ENCODE data around the gene CD101.

Gene CD101

DNA sequence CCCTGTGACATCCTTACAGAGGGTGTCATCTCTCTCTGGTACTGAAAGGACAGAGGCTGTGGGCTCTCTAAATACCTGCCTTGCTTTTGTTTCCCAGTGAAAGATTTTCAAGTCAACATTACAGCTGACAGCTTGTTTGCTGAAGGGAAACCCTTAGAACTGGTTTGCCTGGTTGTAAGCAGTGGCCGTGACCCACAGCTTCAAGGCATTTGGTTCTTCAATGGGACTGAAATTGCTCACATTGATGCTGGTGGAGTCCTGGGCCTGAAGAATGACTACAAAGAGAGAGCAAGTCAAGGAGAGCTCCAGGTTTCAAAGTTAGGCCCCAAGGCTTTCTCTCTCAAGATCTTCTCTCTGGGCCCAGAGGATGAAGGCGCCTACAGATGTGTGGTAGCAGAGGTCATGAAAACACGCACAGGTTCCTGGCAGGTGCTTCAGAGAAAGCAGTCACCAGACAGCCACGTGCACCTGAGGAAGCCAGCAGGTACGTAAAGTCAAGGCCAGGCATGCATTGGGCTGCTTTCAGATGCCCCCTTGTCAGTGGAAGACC is 11.8 kb downstream of the CD101 start:
- peak; percentile 81 for DNase-seq (ENCODE audit: low read depth)
- H3K4me3 ChIP-seq (ENCODE audit: low read depth, low read length): no peak overlapping the region
- TF ChIP-seq, protein P1, sequence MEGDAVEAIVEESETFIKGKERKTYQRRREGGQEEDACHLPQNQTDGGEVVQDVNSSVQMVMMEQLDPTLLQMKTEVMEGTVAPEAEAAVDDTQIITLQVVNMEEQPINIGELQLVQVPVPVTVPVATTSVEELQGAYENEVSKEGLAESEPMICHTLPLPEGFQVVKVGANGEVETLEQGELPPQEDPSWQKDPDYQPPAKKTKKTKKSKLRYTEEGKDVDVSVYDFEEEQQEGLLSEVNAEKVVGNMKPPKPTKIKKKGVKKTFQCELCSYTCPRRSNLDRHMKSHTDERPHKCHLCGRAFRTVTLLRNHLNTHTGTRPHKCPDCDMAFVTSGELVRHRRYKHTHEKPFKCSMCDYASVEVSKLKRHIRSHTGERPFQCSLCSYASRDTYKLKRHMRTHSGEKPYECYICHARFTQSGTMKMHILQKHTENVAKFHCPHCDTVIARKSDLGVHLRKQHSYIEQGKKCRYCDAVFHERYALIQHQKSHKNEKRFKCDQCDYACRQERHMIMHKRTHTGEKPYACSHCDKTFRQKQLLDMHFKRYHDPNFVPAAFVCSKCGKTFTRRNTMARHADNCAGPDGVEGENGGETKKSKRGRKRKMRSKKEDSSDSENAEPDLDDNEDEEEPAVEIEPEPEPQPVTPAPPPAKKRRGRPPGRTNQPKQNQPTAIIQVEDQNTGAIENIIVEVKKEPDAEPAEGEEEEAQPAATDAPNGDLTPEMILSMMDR (IDR thresholded peaks at IDR 0.05; ENCODE audit: control insufficient read depth, extremely low read depth, insufficient read depth): no peak

DNA sequence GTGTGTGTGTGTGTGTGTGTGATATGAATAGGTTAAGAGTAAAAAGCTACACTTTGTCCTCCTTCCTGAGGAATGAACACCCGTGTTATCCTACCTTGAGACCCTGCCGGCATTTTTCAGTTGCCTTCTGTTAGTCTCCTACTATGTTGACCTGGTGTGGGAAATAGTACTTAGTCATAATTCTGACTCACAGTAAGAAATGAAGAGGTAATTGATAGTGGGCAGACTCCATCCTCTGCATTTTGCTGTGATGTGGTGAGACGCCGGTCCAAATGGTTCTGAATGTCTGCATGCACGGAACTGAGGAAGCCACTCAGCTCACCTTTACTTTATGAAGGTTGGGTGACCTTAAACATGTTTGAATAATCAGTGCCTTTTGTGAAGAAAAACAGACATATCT is 12.6 kb downstream of the CD101 start:
- no peak for DNase-seq (ENCODE audit: low read depth)
- H3K4me3 ChIP-seq (ENCODE audit: low read depth, low read length): no peak overlapping the region

DNA sequence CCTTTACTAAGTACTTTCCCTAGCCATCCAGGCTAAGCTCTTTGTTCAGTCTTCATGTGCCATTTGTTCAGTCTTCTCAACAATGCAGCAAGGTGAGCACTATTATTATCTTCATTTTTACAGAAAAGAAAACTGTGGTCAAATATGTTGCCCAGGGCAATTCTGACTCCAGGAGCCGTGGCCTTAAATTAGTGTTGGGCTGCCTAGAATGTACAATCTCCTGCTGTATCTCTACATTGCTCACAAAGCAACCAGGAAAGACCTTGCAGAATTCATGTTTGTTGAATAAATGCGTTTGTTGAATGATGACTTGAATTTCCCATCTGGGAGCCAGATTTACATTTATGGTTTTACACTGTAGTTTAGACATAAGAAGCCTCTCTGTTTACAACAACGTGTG is 14.2 kb downstream of the CD101 start:
- TF ChIP-seq, protein P1 (IDR thresholded peaks at IDR 0.05; ENCODE audit: control insufficient read depth, extremely low read depth, insufficient read depth): no peak
- no peak overlapping the region for H3K4me3 ChIP-seq (ENCODE audit: low read depth, low read length)
- DNase-seq (ENCODE audit: low read depth): no peak

More for the DNA sequence above, 12.6 kb downstream of the CD101 start:
- TF ChIP-seq, protein P1 (IDR thresholded peaks at IDR 0.05; ENCODE audit: control insufficient read depth, extremely low read depth, insufficient read depth): no peak

DNA sequence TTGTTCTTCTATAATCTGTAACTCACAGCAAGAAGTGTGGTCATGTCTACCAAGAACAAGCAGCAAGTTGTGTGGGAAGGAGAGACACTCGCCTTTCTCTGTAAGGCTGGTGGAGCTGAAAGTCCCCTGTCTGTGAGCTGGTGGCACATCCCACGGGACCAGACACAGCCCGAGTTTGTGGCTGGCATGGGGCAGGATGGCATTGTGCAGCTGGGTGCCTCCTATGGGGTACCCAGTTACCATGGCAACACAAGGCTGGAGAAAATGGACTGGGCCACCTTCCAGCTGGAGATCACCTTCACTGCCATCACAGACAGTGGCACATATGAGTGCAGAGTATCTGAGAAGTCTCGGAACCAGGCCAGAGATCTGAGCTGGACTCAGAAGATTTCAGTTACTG is 15.5 kb downstream of the CD101 start:
- no peak for DNase-seq (ENCODE audit: low read depth)
- no peak overlapping the region for H3K4me3 ChIP-seq (ENCODE audit: low read depth, low read length)
- TF ChIP-seq, protein P1 (IDR thresholded peaks at IDR 0.05; ENCODE audit: control insufficient read depth, extremely low read depth, insufficient read depth): no peak

DNA sequence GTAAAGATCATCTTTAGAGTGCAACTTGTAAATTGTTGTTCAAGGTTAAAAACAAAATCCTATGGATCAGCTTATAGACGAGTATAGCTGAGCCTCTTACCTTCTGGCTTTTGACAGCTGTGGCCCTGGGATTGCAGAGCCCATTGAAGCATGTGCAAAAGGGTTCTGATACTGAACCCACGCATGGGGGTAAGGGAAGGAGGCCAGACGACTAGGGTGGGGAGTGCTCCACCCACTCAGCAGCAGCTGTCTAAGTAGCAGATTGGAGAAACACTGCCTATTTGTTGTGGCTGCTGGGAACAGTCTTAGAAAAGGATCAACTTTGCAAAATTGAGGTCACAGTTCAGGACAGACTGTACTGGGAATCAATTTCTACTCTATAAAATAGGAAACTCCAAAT is 16.1 kb downstream of the CD101 start:
- no peak overlapping the region for H3K4me3 ChIP-seq (ENCODE audit: low read depth, low read length)
- no peak for DNase-seq (ENCODE audit: low read depth)
- TF ChIP-seq, protein P1 (IDR thresholded peaks at IDR 0.05; ENCODE audit: control insufficient read depth, extremely low read depth, insufficient read depth): no peak

- DNase-seq (ENCODE audit: low read depth): no peak
- TF ChIP-seq, protein P1 (IDR thresholded peaks at IDR 0.05; ENCODE audit: control insufficient read depth, extremely low read depth, insufficient read depth): no peak
Observed at GRCh38 chr1:117020526-117021156, 19.1 kb downstream of the CD101 start.

GRCh38 chr1:117022114-117022513 is 20.6 kb downstream of the CD101 start:
- no peak overlapping the region for H3K4me3 ChIP-seq (ENCODE audit: low read depth, low read length)
- TF ChIP-seq, protein P1 (IDR thresholded peaks at IDR 0.05; ENCODE audit: control insufficient read depth, extremely low read depth, insufficient read depth): no peak
- no peak for DNase-seq (ENCODE audit: low read depth)

More at GRCh38 chr1:117020526-117021156, 19.1 kb downstream of the CD101 start:
- H3K4me3 ChIP-seq (ENCODE audit: low read depth, low read length): no peak overlapping the region

All from LNCaP clone FGC (cell line).